SHP77 (cell line): Measurements from ENCODE around the gene ITGA11.

Experiments
- DNase-seq, 2 experiments: peaks; one replicate each; lab custom pipeline; 2025; lab: John Stamatoyannopoulos, UW

The ITGA11 gene

GRCh38 chr15:68353421-68354135 is 78.4 kb downstream of the ITGA11 start:
- no peak for DNase-seq

GRCh38 chr15:68352401-68353062 is 79.4 kb downstream of the ITGA11 start:
- peak in 1 of 2 experiments; percentile 64 for DNase-seq

GRCh38 chr15:68349151-68349550 is 82.8 kb downstream of the ITGA11 start:
- DNase-seq: no peak

GRCh38 chr15:68348606-68349005 is 83.4 kb downstream of the ITGA11 start:
- DNase-seq: no peak

GRCh38 chr15:68348081-68348480 is 83.9 kb downstream of the ITGA11 start:
- DNase-seq: no peak

- no peak for DNase-seq
These were observed 84.6 kb downstream of the ITGA11 start for GRCh38 chr15:68347392-68347791.

GRCh38 chr15:68346979-68347378 is 85.0 kb downstream of the ITGA11 start:
- DNase-seq: no peak

- DNase-seq: no peak
These were observed 86.5 kb downstream of the ITGA11 start for GRCh38 chr15:68345481-68345880.

GRCh38 chr15:68344600-68344999 is 87.4 kb downstream of the ITGA11 start:
- DNase-seq: no peak

- no peak for DNase-seq
These were observed 88.3 kb downstream of the ITGA11 start for GRCh38 chr15:68343579-68344225.

- DNase-seq: peak in 1 of 2 experiments; percentile 22
These were observed 89.9 kb downstream of the ITGA11 start for GRCh38 chr15:68341760-68342725.

GRCh38 chr15:68340726-68341671 is 91.0 kb downstream of the ITGA11 start:
- DNase-seq: no peak

- peak in 1 of 2 experiments; percentile 57 for DNase-seq
These were observed 92.5 kb downstream of the ITGA11 start for GRCh38 chr15:68339481-68339880.

- no peak for DNase-seq
These were observed 94.1 kb downstream of the ITGA11 start for GRCh38 chr15:68337826-68338225.

- DNase-seq: no peak
These were observed 95.4 kb downstream of the ITGA11 start for GRCh38 chr15:68336516-68336915.

- DNase-seq: no peak
These were observed 96.3 kb downstream of the ITGA11 start for GRCh38 chr15:68335655-68336054.

- DNase-seq: peak in 1 of 2 experiments; percentile 50
These were observed 96.7 kb downstream of the ITGA11 start for GRCh38 chr15:68335251-68335650.

- DNase-seq: no peak
These were observed 97.3 kb downstream of the ITGA11 start for GRCh38 chr15:68334661-68335124.

- DNase-seq: peak in 1 of 2 experiments; percentile 33
These were observed 98.0 kb downstream of the ITGA11 start for GRCh38 chr15:68333775-68334470.

GRCh38 chr15:68332266-68332665 is 99.7 kb downstream of the ITGA11 start:
- no peak for DNase-seq
